Esophagus squamous epithelium (tissue), 5 donors: ENCODE results near the gene TEX19. TPM values are rescaled to one million over a fixed set of nuclear protein-coding genes. Genes with fewer than 3 reads are reported as not detected.
A peak's percentile ranks its signal among the peaks of the same experiment; 100 is the strongest.
"Not testable (repeated sequence)": the region's sequence is repeated elsewhere in the genome, so short reads cannot be mapped to it uniquely, and the experiment has no call there.

ENCODE experiments used
- DNase-seq: peaks from one replicate; lab custom pipeline; 2025; lab: John Stamatoyannopoulos, UW
- H3K27ac ChIP-seq, 4 donors: fragments of 200-600 bp; sonication (generic); one replicate each; pipeline ENCODE4 v1.5.1; 2016 to 2019; ENCODE audit warnings: mild to moderate bottlenecking in 1 of 4
- H3K27me3 ChIP-seq, 4 donors: fragments of 200-600 bp; sonication (generic); 1 replicate in 3 of 4; 2 replicates in 1 of 4; pipeline versions ENCODE4 v1.5.1 to v1.6.0; 2017 to 2021; ENCODE audit warnings: antibody characterized with exemption in 1 of 4
- H3K36me3 ChIP-seq, 3 donors: fragments of 200-600 bp; sonication (generic); one replicate each; pipeline ENCODE4 v1.5.1; 2016 to 2019
- H3K4me1 ChIP-seq, 3 donors: fragments of 200-600 bp; sonication (generic); one replicate each; pipeline ENCODE4 v1.5.1; 2017 to 2019
- H3K4me3 ChIP-seq, 4 donors: fragments of 200-600 bp; sonication (generic); 1 replicate in 3 of 4; 2 replicates in 1 of 4; pipeline ENCODE4 v1.5.1; 2016 to 2019; ENCODE audit warnings: mild to moderate bottlenecking in 2 of 4, moderate library complexity in 1 of 4
- H3K9me3 ChIP-seq, 3 donors: fragments of 200-600 bp; sonication (generic); one replicate each; pipeline ENCODE4 v1.5.1; 2016 to 2019
- POLR2A ChIP-seq, 4 donors: fragments of 450-650 bp; IDR thresholded peaks; one replicate each; pipeline ENCODE4 v1.6.1; 2017; ENCODE audit warnings: antibody characterized with exemption in 4 of 4, mild to moderate bottlenecking in 4 of 4, moderate library complexity in 3 of 4
- WGBS, 2 donors: methylation state at CpG; one replicate each; pipeline ENCODE4 v1.1.5; 2018; 5-methylcytosine and 5-hydroxymethylcytosine counted together
- intact Hi-C: fragments of 100-400 bp; cut with DNase I; formaldehyde crosslinking; loops from one replicate; pipeline ENCODE4 v1.15.0; 2022
- total RNA-seq, 4 donors: library from RNA; depleted of rRNA; stranded (reverse); fragments of >200 nt; gene quantifications; one replicate each; pipeline ENCODE4 v1.1.0, GENCODE V29; 2016
- TF ChIP-seq, protein P1 (sequence below), 6 experiments: fragments of 450-650 bp in 4 of 6; fragments of 200-600 bp in 2 of 6; sonication (generic) in 2 of 6; IDR thresholded peaks; one replicate each; pipeline ENCODE4 v1.5.1; 2016 to 2019; ENCODE audit warnings: antibody characterized with exemption in 6 of 6, mild to moderate bottlenecking in 4 of 6, moderate library complexity in 4 of 6
- donor health status: DM: yes; HTN: yes; CAD: no.

The TEX19 gene
- total RNA-seq, 4 donors from 2014 or later = not detected

DNA sequence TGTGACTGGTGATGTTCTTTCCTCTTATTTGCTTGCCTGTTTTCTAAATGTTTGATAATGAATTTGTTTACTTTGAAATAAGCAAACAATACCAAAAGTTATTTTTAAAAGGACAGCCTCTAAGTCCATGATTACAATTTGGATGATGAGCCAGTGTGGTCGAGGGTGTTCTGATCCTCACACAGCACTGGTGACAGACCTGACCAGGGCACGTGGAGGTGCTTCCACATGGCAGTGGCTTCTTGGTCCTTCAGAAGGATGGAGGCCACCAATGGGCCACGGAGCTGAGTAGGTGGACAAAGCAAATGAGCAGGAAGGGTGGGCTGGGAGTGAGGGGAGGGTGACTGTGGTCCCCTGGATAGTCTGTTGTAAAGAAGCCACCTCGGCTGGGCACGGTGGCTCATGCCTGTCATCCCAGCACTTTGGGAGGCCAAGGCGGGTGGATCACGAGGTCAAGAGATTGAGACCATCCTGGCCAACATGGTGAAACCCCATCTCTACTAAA is 4.2 kb upstream of the TEX19 start:
- H3K27me3 ChIP-seq = peaks cover 0 to 84% (median 1%) of the 10 kb centered on the region in 4 donors
- intact Hi-C loops = loop anchor here (10.0 kb wide), 1 partner anchor 200 kb away; no protein-coding TSS in a partner anchor
- H3K4me3 ChIP-seq = no peak overlapping the region
- H3K36me3 ChIP-seq = no peaks in the 10 kb centered on the region
- TF ChIP-seq, protein P1, sequence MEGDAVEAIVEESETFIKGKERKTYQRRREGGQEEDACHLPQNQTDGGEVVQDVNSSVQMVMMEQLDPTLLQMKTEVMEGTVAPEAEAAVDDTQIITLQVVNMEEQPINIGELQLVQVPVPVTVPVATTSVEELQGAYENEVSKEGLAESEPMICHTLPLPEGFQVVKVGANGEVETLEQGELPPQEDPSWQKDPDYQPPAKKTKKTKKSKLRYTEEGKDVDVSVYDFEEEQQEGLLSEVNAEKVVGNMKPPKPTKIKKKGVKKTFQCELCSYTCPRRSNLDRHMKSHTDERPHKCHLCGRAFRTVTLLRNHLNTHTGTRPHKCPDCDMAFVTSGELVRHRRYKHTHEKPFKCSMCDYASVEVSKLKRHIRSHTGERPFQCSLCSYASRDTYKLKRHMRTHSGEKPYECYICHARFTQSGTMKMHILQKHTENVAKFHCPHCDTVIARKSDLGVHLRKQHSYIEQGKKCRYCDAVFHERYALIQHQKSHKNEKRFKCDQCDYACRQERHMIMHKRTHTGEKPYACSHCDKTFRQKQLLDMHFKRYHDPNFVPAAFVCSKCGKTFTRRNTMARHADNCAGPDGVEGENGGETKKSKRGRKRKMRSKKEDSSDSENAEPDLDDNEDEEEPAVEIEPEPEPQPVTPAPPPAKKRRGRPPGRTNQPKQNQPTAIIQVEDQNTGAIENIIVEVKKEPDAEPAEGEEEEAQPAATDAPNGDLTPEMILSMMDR (IDR thresholded peaks at IDR 0.05) = no peak
- TF ChIP-seq POLR2A (IDR thresholded peaks at IDR 0.05) = no peak
- H3K4me1 ChIP-seq = peaks cover 0 to 32% (median 3%) of the 10 kb centered on the region in 3 donors
- no peak for DNase-seq
- H3K9me3 ChIP-seq = no peaks in the 10 kb centered on the region
- WGBS, 2 donors = 71 to 84% methylated on average over 7 of the region's 7 CpGs
- H3K27ac ChIP-seq = no peak overlapping the region

DNA sequence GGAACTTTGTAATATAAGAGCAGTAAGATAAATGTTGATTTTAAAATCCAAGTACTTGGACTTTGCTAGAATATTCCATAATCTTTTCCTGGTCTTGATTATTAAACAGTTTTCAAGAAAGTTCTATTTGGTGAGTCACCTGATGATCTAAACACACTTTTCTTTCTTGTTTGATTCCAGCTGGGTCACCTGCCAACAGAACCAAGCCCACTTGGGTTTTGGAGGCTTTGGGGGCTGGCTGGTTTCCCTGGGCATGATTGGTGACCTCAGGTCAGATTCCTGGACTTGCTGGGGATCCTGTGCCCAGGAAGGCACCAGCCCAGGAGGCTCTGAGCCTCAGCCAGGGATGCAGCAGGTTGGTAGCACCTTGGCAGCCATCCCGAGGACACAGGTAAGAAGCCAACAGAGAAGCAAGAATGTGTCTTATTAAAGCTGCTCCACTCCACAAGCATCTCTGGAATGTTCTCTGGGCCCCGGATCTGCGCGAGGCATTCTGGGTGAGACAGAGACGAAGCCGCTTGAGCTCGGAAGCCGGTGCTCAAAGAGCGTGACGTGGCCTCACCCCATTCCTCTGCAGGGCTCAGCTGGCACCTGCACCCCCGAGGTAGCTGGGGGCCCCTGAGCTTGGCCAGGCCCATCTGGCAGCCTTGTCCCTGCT is 3.1 kb upstream of the TEX19 start:
- 20 to 25% methylated on average over 1 to 9 of the region's 11 CpGs for WGBS, 2 donors
- H3K27ac ChIP-seq = peak overlapping the region in 1 of 4 donors; percentile 21

DNA sequence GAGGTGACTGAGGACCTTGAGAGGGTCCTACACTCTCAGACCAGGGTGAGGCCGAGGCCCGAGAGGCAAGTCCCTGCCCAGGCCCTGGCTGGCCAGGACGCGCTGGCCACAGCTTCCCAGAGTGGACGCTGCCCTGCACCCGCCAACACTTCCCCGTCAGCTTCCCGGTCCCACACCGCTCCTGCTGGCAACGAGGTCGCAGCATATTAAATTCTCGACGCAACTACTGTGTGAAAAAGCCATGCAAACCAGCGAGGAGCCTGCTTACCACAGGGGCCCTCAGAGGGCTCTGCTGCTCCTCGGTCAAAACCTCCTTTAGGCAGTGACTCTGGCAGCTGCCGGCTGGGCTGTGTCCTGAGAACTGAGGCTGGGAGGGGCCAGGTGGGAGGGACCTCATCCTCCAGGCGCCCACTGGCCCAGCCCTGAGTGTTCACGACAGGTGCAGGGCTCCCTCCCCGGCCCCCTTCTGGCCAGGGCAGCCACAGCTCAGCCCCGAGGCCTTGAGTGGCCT is 2.1 kb upstream of the TEX19 start:
- DNase-seq = no peak
- intact Hi-C loops = loop anchor here (10.0 kb wide), 1 partner anchor 198 kb away; no protein-coding TSS in a partner anchor
- peaks cover 0 to 26% (median 3%) of the 10 kb centered on the region in 3 donors for H3K4me1 ChIP-seq
- H3K9me3 ChIP-seq = no peaks in the 10 kb centered on the region
- TF ChIP-seq, protein P1 (IDR thresholded peaks at IDR 0.05) = no peak
- TF ChIP-seq POLR2A (IDR thresholded peaks at IDR 0.05) = no peak
- H3K27me3 ChIP-seq = peaks cover 0 to 79% (median 1%) of the 10 kb centered on the region in 4 donors
- H3K36me3 ChIP-seq = no peaks in the 10 kb centered on the region
- no peak overlapping the region for H3K27ac ChIP-seq
- WGBS, 2 donors = 24 to 61% methylated on average over 5 to 16 of the region's 20 CpGs
- H3K4me3 ChIP-seq = no peak overlapping the region

More for the DNA sequence above, 3.1 kb upstream of the TEX19 start:
- H3K4me1 ChIP-seq = peaks cover 0 to 32% (median 3%) of the 10 kb centered on the region in 3 donors
- no peak for TF ChIP-seq POLR2A (IDR thresholded peaks at IDR 0.05)
- TF ChIP-seq, protein P1 (IDR thresholded peaks at IDR 0.05) = no peak
- no peaks in the 10 kb centered on the region for H3K9me3 ChIP-seq
- no peak overlapping the region for H3K4me3 ChIP-seq
- H3K27me3 ChIP-seq = peaks cover 0 to 81% (median 1%) of the 10 kb centered on the region in 4 donors
- intact Hi-C loops = loop anchor here (10.0 kb wide), 1 partner anchor 199 kb away; no protein-coding TSS in a partner anchor
- no peak for DNase-seq
- H3K36me3 ChIP-seq = no peaks in the 10 kb centered on the region

GRCh38 chr17:82357394-82357793 is 1.7 kb upstream of the TEX19 start:
- no peak for DNase-seq
- WGBS, 2 donors = 63% methylated on average over 1 of the region's 2 CpGs; no CpG with 5 or more reads in 1 of the 2 donors
- no peak overlapping the region for H3K4me3 ChIP-seq
- TF ChIP-seq POLR2A (IDR thresholded peaks at IDR 0.05) = no peak
- TF ChIP-seq, protein P1 (IDR thresholded peaks at IDR 0.05) = no peak
- peaks cover 0 to 24% (median 0%) of the 10 kb centered on the region in 3 donors for H3K4me1 ChIP-seq
- no peak overlapping the region for H3K27ac ChIP-seq
- intact Hi-C loops = loop anchor here (10.0 kb wide), 1 partner anchor 197 kb away; no protein-coding TSS in a partner anchor
- H3K36me3 ChIP-seq = no peaks in the 10 kb centered on the region
- no peaks in the 10 kb centered on the region for H3K9me3 ChIP-seq
- peaks cover 0 to 83% (median 1%) of the 10 kb centered on the region in 4 donors for H3K27me3 ChIP-seq

- H3K27me3 ChIP-seq = peaks cover 0 to 74% (median 1%) of the 10 kb centered on the region in 4 donors
- H3K9me3 ChIP-seq, H3K27ac ChIP-seq, H3K4me3 ChIP-seq, H3K36me3 ChIP-seq, DNase-seq: not testable (repeated sequence)
- H3K4me1 ChIP-seq = peaks cover 0 to 24% (median 0%) of the 10 kb centered on the region in 3 donors
- intact Hi-C loops = loop anchor here (10.0 kb wide), 1 partner anchor 195 kb away; no protein-coding TSS in a partner anchor
- WGBS, 2 donors = 86 to 100% methylated on average over 1 of the region's 1 CpG
These were observed 516 bp downstream of the TEX19 start for GRCh38 chr17:82359451-82360074.
